GM12875 (cell line): ENCODE results near the gene AP2A1.

Experiments
- H3K4me3 ChIP-seq: one replicate; pipeline ENCODE4 v1.5.1; 2011; ENCODE audit warnings: low read depth, low read length, control low read depth
- CTCF ChIP-seq: IDR thresholded peaks from 2 replicates; pipeline ENCODE4 v1.5.1; 2011; ENCODE audit warnings: low read depth, mild to moderate bottlenecking, control low read depth, inconsistent platforms, low read length, moderate library complexity, borderline replicate concordance; ENCODE audit not compliant: insufficient read depth

Gene AP2A1

GRCh38 chr19:49855676-49856573 is 89.1 kb downstream of the AP2A1 start:
- no peak overlapping the region for H3K4me3 ChIP-seq
- no peak for TF ChIP-seq CTCF

DNA sequence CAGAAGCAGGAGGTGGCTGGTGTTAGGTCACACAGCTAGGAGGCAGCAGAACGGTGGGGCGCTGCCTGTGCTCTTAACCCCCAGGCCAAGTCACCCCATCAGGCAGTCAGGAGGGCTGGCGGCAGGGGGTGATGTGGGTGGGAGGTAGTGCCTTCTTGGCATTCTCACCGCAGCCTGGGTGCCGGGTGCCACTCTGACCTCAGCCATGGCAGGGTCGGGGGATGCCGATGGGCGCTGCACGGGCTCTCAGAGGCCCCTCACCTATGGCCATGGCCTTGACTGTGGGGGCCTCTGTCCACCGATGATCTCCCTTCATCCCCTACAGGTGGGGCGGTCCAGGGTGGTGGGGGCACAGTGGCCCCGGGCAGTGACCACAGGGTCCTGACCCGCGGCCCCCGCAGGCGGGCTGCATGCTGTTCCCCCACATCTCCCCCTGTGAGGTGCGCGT is 89.8 kb downstream of the AP2A1 start:
- no peak for TF ChIP-seq CTCF
- H3K4me3 ChIP-seq, result no peak overlapping the region
